ENCODE data around the gene CEACAM5. TPM values are rescaled to one million over a fixed set of nuclear protein-coding genes. Genes with fewer than 3 reads are reported as not detected.
A peak's percentile ranks its signal among the peaks of the same experiment; 100 is the strongest.

CEACAM5 gene
- total and polyA plus RNA-seq, 2 donors from 2014 or later: not detected

DNA sequence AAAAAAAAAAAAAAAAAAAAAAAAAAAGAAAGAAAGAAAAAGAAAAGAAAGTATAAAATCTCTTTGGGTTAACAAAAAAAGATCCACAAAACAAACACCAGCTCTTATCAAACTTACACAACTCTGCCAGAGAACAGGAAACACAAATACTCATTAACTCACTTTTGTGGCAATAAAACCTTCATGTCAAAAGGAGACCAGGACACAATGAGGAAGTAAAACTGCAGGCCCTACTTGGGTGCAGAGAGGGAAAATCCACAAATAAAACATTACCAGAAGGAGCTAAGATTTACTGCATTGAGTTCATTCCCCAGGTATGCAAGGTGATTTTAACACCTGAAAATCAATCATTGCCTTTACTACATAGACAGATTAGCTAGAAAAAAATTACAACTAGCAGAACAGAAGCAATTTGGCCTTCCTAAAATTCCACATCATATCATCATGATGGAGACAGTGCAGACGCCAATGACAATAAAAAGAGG is 9.6 kb upstream of the CEACAM5 start:
- H3K27ac ChIP-seq (ENCODE audit: low read depth in 2 of 2, low read length in 2 of 2): no peak overlapping the region

DNA sequence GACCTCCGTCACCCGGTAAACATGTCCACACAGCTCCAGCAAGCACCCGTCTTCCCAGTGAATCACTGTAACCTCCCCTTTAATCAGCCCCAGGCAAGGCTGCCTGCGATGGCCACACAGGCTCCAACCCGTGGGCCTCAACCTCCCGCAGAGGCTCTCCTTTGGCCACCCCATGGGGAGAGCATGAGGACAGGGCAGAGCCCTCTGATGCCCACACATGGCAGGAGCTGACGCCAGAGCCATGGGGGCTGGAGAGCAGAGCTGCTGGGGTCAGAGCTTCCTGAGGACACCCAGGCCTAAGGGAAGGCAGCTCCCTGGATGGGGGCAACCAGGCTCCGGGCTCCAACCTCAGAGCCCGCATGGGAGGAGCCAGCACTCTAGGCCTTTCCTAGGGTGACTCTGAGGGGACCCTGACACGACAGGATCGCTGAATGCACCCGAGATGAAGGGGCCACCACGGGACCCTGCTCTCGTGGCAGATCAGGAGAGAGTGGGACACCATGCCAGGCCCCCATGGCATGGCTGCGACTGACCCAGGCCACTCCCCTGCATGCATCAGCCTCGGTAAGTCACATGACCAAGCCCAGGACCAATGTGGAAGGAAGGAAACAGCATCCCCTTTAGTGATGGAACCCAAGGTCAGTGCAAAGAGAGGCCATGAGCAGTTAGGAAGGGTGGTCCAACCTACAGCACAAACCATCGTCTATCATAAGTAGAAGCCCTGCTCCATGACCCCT is 9.0 kb upstream of the CEACAM5 start:
- H3K27ac ChIP-seq (ENCODE audit: low read depth in 2 of 2, low read length in 2 of 2): no peak overlapping the region
- peak in 1 of 5 donors; percentile 48 for DNase-seq

More for the DNA sequence above, 9.6 kb upstream of the CEACAM5 start:
- TF ChIP-seq, protein P1, sequence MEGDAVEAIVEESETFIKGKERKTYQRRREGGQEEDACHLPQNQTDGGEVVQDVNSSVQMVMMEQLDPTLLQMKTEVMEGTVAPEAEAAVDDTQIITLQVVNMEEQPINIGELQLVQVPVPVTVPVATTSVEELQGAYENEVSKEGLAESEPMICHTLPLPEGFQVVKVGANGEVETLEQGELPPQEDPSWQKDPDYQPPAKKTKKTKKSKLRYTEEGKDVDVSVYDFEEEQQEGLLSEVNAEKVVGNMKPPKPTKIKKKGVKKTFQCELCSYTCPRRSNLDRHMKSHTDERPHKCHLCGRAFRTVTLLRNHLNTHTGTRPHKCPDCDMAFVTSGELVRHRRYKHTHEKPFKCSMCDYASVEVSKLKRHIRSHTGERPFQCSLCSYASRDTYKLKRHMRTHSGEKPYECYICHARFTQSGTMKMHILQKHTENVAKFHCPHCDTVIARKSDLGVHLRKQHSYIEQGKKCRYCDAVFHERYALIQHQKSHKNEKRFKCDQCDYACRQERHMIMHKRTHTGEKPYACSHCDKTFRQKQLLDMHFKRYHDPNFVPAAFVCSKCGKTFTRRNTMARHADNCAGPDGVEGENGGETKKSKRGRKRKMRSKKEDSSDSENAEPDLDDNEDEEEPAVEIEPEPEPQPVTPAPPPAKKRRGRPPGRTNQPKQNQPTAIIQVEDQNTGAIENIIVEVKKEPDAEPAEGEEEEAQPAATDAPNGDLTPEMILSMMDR (IDR thresholded peaks at IDR 0.05; ENCODE audit: borderline replicate concordance, extremely low read depth, insufficient read depth): no peak
- FAIRE-seq: no peak
- DNase-seq: peak in 1 of 5 donors; percentile 2
- Histone ChIP-seq H3K4me3 (ENCODE audit: low read length in 3 of 3) (no peak overlapping the region), H3K4me1 (ENCODE audit: control insufficient read depth in 2 of 3, insufficient read depth in 2 of 3, low read depth in 1 of 3, low read length in 3 of 3) (no peaks in the 10 kb centered on the region), H3K27me3 (ENCODE audit: control insufficient read depth, insufficient read depth, low read length) (no peaks in the 10 kb centered on the region), H3K9ac (ENCODE audit: low read length in 3 of 3) (no peak overlapping the region), H3K9me3 (ENCODE audit: control insufficient read depth in 2 of 3, insufficient read depth in 1 of 3, low read length in 3 of 3) (no peaks in the 10 kb centered on the region), H3K36me3 (ENCODE audit: control insufficient read depth in 2 of 3, insufficient read depth in 3 of 3, low read length in 3 of 3) (no peaks in the 10 kb centered on the region)
- intact Hi-C loops (cut with DNase I): no loop called here

DNA sequence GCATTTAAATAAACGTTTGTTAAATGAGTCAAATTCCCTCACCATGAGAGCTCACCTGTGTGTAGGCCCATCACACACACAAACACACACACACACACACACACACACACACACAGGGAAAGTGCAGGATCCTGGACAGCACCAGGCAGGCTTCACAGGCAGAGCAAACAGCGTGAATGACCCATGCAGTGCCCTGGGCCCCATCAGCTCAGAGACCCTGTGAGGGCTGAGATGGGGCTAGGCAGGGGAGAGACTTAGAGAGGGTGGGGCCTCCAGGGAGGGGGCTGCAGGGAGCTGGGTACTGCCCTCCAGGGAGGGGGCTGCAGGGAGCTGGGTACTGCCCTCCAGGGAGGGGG is 8.5 kb upstream of the CEACAM5 start:
- no peak overlapping the region for H3K9ac ChIP-seq (ENCODE audit: low read length in 3 of 3)
- H3K4me1 ChIP-seq (ENCODE audit: control insufficient read depth in 2 of 3, insufficient read depth in 2 of 3, low read depth in 1 of 3, low read length in 3 of 3): no peaks in the 10 kb centered on the region
- DNase-seq (no peak), FAIRE-seq (no peak)
- no peaks in the 10 kb centered on the region for H3K27me3 ChIP-seq (ENCODE audit: control insufficient read depth, insufficient read depth, low read length)
- TF ChIP-seq, protein P1 (IDR thresholded peaks at IDR 0.05; ENCODE audit: borderline replicate concordance, extremely low read depth, insufficient read depth): no peak
- H3K36me3 ChIP-seq (ENCODE audit: control insufficient read depth in 2 of 3, insufficient read depth in 3 of 3, low read length in 3 of 3): no peaks in the 10 kb centered on the region
- H3K9me3 ChIP-seq (ENCODE audit: control insufficient read depth in 2 of 3, insufficient read depth in 1 of 3, low read length in 3 of 3): no peaks in the 10 kb centered on the region
- no peak overlapping the region for H3K27ac ChIP-seq (ENCODE audit: low read depth in 2 of 2, low read length in 2 of 2)
- intact Hi-C loops (cut with DNase I): no loop called here
- H3K4me3 ChIP-seq (ENCODE audit: low read length in 3 of 3): no peak overlapping the region

More for the DNA sequence above, 9.0 kb upstream of the CEACAM5 start:
- H3K9me3 ChIP-seq (ENCODE audit: control insufficient read depth in 2 of 3, insufficient read depth in 1 of 3, low read length in 3 of 3): no peaks in the 10 kb centered on the region
- no peaks in the 10 kb centered on the region for H3K27me3 ChIP-seq (ENCODE audit: control insufficient read depth, insufficient read depth, low read length)
- no peaks in the 10 kb centered on the region for H3K4me1 ChIP-seq (ENCODE audit: control insufficient read depth in 2 of 3, insufficient read depth in 2 of 3, low read depth in 1 of 3, low read length in 3 of 3)
- intact Hi-C loops (cut with DNase I): no loop called here
- TF ChIP-seq, protein P1 (IDR thresholded peaks at IDR 0.05; ENCODE audit: borderline replicate concordance, extremely low read depth, insufficient read depth): no peak
- no peaks in the 10 kb centered on the region for H3K36me3 ChIP-seq (ENCODE audit: control insufficient read depth in 2 of 3, insufficient read depth in 3 of 3, low read length in 3 of 3)
- no peak overlapping the region for H3K4me3 ChIP-seq (ENCODE audit: low read length in 3 of 3)
- no peak overlapping the region for H3K9ac ChIP-seq (ENCODE audit: low read length in 3 of 3)
- FAIRE-seq: no peak
